ENCODE results near the gene SPACA4. TPM values are rescaled to one million over a fixed set of nuclear protein-coding genes. Genes with fewer than 3 reads are reported as not detected.

SPACA4 gene
- total RNA-seq, 1 experiment from 2014 or later = not detected

GRCh38 chr19:48614436-48615230, 8.1 kb downstream of the SPACA4 start, which contains the start of gene FAM83E (continued):
- TF ChIP-seq ZNF425 (CRISPR knock-in tag; conservative IDR thresholded peaks at IDR 0.05) = peak; percentile 97
- TF ChIP-seq, protein P1, sequence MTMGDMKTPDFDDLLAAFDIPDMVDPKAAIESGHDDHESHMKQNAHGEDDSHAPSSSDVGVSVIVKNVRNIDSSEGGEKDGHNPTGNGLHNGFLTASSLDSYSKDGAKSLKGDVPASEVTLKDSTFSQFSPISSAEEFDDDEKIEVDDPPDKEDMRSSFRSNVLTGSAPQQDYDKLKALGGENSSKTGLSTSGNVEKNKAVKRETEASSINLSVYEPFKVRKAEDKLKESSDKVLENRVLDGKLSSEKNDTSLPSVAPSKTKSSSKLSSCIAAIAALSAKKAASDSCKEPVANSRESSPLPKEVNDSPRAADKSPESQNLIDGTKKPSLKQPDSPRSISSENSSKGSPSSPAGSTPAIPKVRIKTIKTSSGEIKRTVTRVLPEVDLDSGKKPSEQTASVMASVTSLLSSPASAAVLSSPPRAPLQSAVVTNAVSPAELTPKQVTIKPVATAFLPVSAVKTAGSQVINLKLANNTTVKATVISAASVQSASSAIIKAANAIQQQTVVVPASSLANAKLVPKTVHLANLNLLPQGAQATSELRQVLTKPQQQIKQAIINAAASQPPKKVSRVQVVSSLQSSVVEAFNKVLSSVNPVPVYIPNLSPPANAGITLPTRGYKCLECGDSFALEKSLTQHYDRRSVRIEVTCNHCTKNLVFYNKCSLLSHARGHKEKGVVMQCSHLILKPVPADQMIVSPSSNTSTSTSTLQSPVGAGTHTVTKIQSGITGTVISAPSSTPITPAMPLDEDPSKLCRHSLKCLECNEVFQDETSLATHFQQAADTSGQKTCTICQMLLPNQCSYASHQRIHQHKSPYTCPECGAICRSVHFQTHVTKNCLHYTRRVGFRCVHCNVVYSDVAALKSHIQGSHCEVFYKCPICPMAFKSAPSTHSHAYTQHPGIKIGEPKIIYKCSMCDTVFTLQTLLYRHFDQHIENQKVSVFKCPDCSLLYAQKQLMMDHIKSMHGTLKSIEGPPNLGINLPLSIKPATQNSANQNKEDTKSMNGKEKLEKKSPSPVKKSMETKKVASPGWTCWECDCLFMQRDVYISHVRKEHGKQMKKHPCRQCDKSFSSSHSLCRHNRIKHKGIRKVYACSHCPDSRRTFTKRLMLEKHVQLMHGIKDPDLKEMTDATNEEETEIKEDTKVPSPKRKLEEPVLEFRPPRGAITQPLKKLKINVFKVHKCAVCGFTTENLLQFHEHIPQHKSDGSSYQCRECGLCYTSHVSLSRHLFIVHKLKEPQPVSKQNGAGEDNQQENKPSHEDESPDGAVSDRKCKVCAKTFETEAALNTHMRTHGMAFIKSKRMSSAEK (CRISPR knock-in tag; IDR thresholded peaks at IDR 0.05; ENCODE audit: borderline replicate concordance) = peak; percentile 99
- TF ChIP-seq ZNF396 (CRISPR knock-in tag; IDR thresholded peaks at IDR 0.05; ENCODE audit: borderline replicate concordance) = no peak
- TF ChIP-seq ARID4B (CRISPR knock-in tag; IDR thresholded peaks at IDR 0.05; ENCODE audit: borderline replicate concordance) = no peak
- TF ChIP-seq TEAD1 (CRISPR knock-in tag; IDR thresholded peaks at IDR 0.05) = peak; percentile 38; the same call in 1 of the 2 replicates
- 0 out of 2 replicates have a peak, but pooled peaks have one; percentile 19 for TF ChIP-seq GTF2I (CRISPR knock-in tag; conservative IDR thresholded peaks at IDR 0.05)
- TF ChIP-seq FOXK1 (CRISPR knock-in tag; IDR thresholded peaks at IDR 0.05) = no peak
- TF ChIP-seq GRHL2 (CRISPR knock-in tag; IDR thresholded peaks at IDR 0.05; ENCODE audit: insufficient replicate concordance, severe bottlenecking) = no peak
- peak; percentile 60 for TF ChIP-seq ZNF423 (CRISPR knock-in tag; IDR thresholded peaks at IDR 0.05)
- TF ChIP-seq USF2 (CRISPR knock-in tag; IDR thresholded peaks at IDR 0.05) = no peak; the same call in 1 of the 2 replicates
- TF ChIP-seq HMGA2 (CRISPR knock-in tag; IDR thresholded peaks at IDR 0.05) = no peak
- TF ChIP-seq, protein P2, sequence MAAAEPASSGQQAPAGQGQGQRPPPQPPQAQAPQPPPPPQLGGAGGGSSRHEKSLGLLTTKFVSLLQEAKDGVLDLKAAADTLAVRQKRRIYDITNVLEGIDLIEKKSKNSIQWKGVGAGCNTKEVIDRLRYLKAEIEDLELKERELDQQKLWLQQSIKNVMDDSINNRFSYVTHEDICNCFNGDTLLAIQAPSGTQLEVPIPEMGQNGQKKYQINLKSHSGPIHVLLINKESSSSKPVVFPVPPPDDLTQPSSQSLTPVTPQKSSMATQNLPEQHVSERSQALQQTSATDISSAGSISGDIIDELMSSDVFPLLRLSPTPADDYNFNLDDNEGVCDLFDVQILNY (CRISPR knock-in tag; IDR thresholded peaks at IDR 0.05) = no peak
- TF ChIP-seq, protein P3, sequence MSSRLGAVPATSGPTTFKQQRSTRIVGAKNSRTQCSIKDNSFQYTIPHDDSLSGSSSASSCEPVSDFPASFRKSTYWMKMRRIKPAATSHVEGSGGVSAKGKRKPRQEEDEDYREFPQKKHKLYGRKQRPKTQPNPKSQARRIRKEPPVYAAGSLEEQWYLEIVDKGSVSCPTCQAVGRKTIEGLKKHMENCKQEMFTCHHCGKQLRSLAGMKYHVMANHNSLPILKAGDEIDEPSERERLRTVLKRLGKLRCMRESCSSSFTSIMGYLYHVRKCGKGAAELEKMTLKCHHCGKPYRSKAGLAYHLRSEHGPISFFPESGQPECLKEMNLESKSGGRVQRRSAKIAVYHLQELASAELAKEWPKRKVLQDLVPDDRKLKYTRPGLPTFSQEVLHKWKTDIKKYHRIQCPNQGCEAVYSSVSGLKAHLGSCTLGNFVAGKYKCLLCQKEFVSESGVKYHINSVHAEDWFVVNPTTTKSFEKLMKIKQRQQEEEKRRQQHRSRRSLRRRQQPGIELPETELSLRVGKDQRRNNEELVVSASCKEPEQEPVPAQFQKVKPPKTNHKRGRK (CRISPR knock-in tag; IDR thresholded peaks at IDR 0.05; ENCODE audit: borderline replicate concordance) = no peak
- TF ChIP-seq, protein P4, sequence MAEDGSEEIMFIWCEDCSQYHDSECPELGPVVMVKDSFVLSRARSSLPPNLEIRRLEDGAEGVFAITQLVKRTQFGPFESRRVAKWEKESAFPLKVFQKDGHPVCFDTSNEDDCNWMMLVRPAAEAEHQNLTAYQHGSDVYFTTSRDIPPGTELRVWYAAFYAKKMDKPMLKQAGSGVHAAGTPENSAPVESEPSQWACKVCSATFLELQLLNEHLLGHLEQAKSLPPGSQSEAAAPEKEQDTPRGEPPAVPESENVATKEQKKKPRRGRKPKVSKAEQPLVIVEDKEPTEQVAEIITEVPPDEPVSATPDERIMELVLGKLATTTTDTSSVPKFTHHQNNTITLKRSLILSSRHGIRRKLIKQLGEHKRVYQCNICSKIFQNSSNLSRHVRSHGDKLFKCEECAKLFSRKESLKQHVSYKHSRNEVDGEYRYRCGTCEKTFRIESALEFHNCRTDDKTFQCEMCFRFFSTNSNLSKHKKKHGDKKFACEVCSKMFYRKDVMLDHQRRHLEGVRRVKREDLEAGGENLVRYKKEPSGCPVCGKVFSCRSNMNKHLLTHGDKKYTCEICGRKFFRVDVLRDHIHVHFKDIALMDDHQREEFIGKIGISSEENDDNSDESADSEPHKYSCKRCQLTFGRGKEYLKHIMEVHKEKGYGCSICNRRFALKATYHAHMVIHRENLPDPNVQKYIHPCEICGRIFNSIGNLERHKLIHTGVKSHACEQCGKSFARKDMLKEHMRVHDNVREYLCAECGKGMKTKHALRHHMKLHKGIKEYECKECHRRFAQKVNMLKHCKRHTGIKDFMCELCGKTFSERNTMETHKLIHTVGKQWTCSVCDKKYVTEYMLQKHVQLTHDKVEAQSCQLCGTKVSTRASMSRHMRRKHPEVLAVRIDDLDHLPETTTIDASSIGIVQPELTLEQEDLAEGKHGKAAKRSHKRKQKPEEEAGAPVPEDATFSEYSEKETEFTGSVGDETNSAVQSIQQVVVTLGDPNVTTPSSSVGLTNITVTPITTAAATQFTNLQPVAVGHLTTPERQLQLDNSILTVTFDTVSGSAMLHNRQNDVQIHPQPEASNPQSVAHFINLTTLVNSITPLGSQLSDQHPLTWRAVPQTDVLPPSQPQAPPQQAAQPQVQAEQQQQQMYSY (CRISPR knock-in tag; IDR thresholded peaks at IDR 0.05) = peak; percentile 95
- no peak for TF ChIP-seq SOX15 (CRISPR knock-in tag; IDR thresholded peaks at IDR 0.05)
- no peak for TF ChIP-seq JUN (CRISPR knock-in tag; IDR thresholded peaks at IDR 0.05)
- TF ChIP-seq KAT7 (CRISPR knock-in tag; IDR thresholded peaks at IDR 0.05; ENCODE audit: borderline replicate concordance) = no peak
- TF ChIP-seq ELF4 (CRISPR knock-in tag; IDR thresholded peaks at IDR 0.05; ENCODE audit: low read depth) = no peak
